ENCODE results near the gene CNOT1. TPM values are rescaled to one million over a fixed set of nuclear protein-coding genes. Genes with fewer than 3 reads are reported as not detected.

Gene CNOT1
- polyA plus RNA-seq, 1 donor (not counting 4 experiments of a cell fraction or from before 2014, with no cell fraction given), result 163 TPM

DNA sequence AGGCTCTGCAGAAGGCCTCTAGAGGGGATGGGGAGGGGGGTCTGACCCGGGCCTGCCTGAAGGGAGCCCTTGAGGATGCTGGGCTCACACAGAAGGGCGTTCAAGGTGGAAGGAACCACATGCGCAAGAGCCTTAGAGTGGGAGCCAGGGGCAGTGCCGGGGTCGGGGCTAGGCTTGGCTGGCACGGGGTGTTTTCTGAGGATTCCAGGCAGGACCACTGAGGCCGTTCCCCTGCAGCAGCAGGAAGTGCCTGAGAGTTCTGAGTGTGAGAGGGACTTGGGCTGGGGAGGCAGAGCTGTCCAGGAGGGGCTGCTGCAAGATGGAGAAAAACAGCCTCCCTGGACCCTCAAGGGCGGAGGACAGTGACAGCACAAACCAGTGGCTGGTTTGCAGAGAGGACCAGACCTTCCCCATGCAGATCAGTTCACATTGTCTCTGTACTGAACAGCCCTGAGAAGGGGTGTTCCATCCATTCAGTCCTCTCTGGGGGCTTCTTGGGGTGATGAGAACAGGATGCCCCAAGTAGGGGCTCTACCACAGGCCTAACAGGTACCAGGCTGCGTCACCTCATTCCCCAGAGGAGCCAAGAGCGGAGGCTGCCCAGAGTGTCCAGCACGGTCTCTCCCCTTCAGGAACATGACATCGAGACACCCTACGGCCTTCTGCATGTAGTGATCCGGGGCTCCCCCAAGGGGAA lies 126.3 kb downstream of the CNOT1 start:
- DNase-seq (ENCODE audit: low read depth, low spot score) (no peak), FAIRE-seq (no peak)
- Histone ChIP-seq H3K9ac (ENCODE audit: control insufficient read depth, extremely low read depth, insufficient read depth, low read length) (no peak overlapping the region), H3K27me3 (ENCODE audit: control insufficient read depth, extremely low read depth, insufficient read depth, low read length) (peaks cover 26% of the 10 kb centered on the region), H3K79me2 (ENCODE audit: control insufficient read depth, insufficient read depth, low read length) (no peaks in the 10 kb centered on the region), H3K9me1 (ENCODE audit: control insufficient read depth, extremely low read depth, insufficient read depth, low read length) (no peaks in the 10 kb centered on the region), H2AFZ (ENCODE audit: control insufficient read depth, low read length) (no peak overlapping the region), H3K36me3 (ENCODE audit: control insufficient read depth in 2 of 2, extremely low read depth in 1 of 2, insufficient read depth in 2 of 2, low read length in 2 of 2) (no peaks in the 10 kb centered on the region), H3K4me2 (ENCODE audit: control insufficient read depth, extremely low read depth, insufficient read depth, low read depth, low read length) (no peak overlapping the region), H3K27ac (ENCODE audit: control insufficient read depth, insufficient read depth, low read length) (no peak overlapping the region), H4K20me1 (ENCODE audit: control insufficient read depth, extremely low read depth, insufficient read depth, low read length) (no peaks in the 10 kb centered on the region), H3K4me1 (ENCODE audit: control insufficient read depth, extremely low read depth, insufficient read depth, low read length) (peaks cover 3% of the 10 kb centered on the region), H3K4me3 (ENCODE audit: control insufficient read depth in 2 of 3, extremely low read depth in 1 of 3, insufficient read depth in 2 of 3, low read depth in 1 of 3, low read length in 3 of 3) (no peak overlapping the region), H3K9me3 (ENCODE audit: control insufficient read depth, low read depth, low read length) (no peaks in the 10 kb centered on the region)
- TF ChIP-seq CTCF (optimal IDR thresholded peaks at IDR 0.05 in 1 of 3, IDR thresholded peaks at IDR 0.05 in 1 of 3, conservative IDR thresholded peaks at IDR 0.05 in 1 of 3; ENCODE audit: extremely low read depth in 1 of 3, insufficient read depth in 2 of 3, low read length in 3 of 3) (no peak), EZH2 (IDR thresholded peaks at IDR 0.05; ENCODE audit: low read length) (no peak)
- dilution Hi-C loops (cut with MboI; ENCODE audit: extremely low pct_ligation_motif_present, low sequenced_read_pairs), result no loop called here

DNA sequence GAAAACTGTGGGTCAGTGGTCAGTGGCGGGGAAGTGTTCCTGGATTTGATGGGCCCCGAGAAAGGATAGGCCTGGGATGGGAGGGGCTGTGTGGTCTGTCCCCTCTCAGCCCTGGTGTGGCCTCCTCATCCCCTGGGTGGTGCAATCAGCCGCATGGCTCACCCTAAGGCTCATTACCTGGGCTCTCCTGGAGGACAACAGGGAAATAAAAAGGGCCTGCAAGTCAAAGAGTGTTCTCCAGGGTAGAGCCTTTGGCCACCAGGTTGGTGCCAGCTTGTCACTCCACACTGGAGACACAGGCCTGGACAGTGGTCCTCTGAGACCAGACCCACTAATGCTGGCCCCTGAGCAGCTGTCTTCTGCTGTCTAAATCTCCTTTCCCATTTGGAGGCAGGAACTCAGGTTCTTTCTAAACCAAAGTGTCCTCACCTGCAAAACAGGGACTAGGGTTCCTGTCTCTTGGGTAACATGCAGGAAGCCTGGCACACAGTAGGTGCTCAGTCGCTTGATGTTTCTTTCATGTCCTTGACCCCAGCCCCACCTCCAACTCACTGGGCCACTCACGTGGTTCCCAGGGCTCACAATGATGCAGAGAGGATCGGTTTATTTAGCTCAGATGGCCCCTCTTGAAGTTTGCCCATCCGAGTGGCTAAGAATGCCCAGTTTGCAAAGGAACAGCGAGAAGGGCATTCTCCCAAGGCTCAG lies 127.3 kb downstream of the CNOT1 start:
- DNase-seq (ENCODE audit: low read depth, low spot score), result no peak
- H3K4me3 ChIP-seq (ENCODE audit: control insufficient read depth in 2 of 3, extremely low read depth in 1 of 3, insufficient read depth in 2 of 3, low read depth in 1 of 3, low read length in 3 of 3), result no peak overlapping the region
- no peaks in the 10 kb centered on the region for H3K79me2 ChIP-seq (ENCODE audit: control insufficient read depth, insufficient read depth, low read length)
- H3K9me3 ChIP-seq (ENCODE audit: control insufficient read depth, low read depth, low read length), result no peaks in the 10 kb centered on the region
- no peaks in the 10 kb centered on the region for H3K36me3 ChIP-seq (ENCODE audit: control insufficient read depth in 2 of 2, extremely low read depth in 1 of 2, insufficient read depth in 2 of 2, low read length in 2 of 2)
- peaks cover 3% of the 10 kb centered on the region for H3K4me1 ChIP-seq (ENCODE audit: control insufficient read depth, extremely low read depth, insufficient read depth, low read length)
- peaks cover 26% of the 10 kb centered on the region for H3K27me3 ChIP-seq (ENCODE audit: control insufficient read depth, extremely low read depth, insufficient read depth, low read length)
- no peaks in the 10 kb centered on the region for H3K9me1 ChIP-seq (ENCODE audit: control insufficient read depth, extremely low read depth, insufficient read depth, low read length)
- H4K20me1 ChIP-seq (ENCODE audit: control insufficient read depth, extremely low read depth, insufficient read depth, low read length), result no peaks in the 10 kb centered on the region
- FAIRE-seq, result no peak
- dilution Hi-C loops (cut with MboI; ENCODE audit: extremely low pct_ligation_motif_present, low sequenced_read_pairs), result no loop called here
- no peak overlapping the region for H2AFZ ChIP-seq (ENCODE audit: control insufficient read depth, low read length)
- no peak overlapping the region for H3K4me2 ChIP-seq (ENCODE audit: control insufficient read depth, extremely low read depth, insufficient read depth, low read depth, low read length)
- TF ChIP-seq CTCF (optimal IDR thresholded peaks at IDR 0.05 in 1 of 3, IDR thresholded peaks at IDR 0.05 in 1 of 3, conservative IDR thresholded peaks at IDR 0.05 in 1 of 3; ENCODE audit: extremely low read depth in 1 of 3, insufficient read depth in 2 of 3, low read length in 3 of 3) (no peak), EZH2 (IDR thresholded peaks at IDR 0.05; ENCODE audit: low read length) (no peak)
- H3K27ac ChIP-seq (ENCODE audit: control insufficient read depth, insufficient read depth, low read length), result no peak overlapping the region
- no peak overlapping the region for H3K9ac ChIP-seq (ENCODE audit: control insufficient read depth, extremely low read depth, insufficient read depth, low read length)

Measured in keratinocyte (primary cell).